HepG2 (cell line): ENCODE data around the gene VWC2L. TPM values are rescaled to one million over a fixed set of nuclear protein-coding genes. Genes with fewer than 3 reads are reported as not detected.

Experiments
- ATAC-seq: fragments of 200-7000 bp; cut with Tn5 transposase; 3 replicates; pipeline ENCODE4 v1.9.1; 2020; ENCODE audit warnings: mild to moderate bottlenecking, moderate library complexity
- BruUV-seq: library from RNA; stranded (reverse); fragments of 400-500 nt; replicated peaks from 2 replicates; lab custom pipeline; 2021; lab: Mats Ljungman, UMichigan
- CTCF ChIA-PET: fragments of 300-600 bp; formaldehyde crosslinking; extraction: SDS; loops from one replicate; lab custom pipeline; 2021; ENCODE audit warnings: low total read pairs, inconsistent platforms, low intra/inter-chr PET ratio; lab: Yijun Ruan, JAX
- POLR2A ChIA-PET: fragments of 350-600 bp; sonication (Branson Sonifier 250); formaldehyde crosslinking; loops from one replicate; lab custom pipeline; 2020; ENCODE audit warnings: antibody characterized with exemption, inconsistent platforms; lab: Yijun Ruan, JAX
- DNase-seq: peaks from one replicate; pipeline ENCODE4 v3.0.0-alpha.2; 2015; ENCODE audit warnings: low spot score
- FAIRE-seq: peaks from 3 replicates; lab custom pipeline; 2011; peaks lifted over from hg19 to GRCh38; lab: Jason Lieb, UNC
- H2AFZ ChIP-seq: one replicate; pipeline ENCODE4 v1.6.1; 2011; ENCODE audit warnings: low read length, inconsistent platforms
- H3K27ac ChIP-seq: fragments of 300-600 bp; 3 replicates; pipeline ENCODE4 v1.8.0; 2011; ENCODE audit warnings: mixed run types, mild to moderate bottlenecking, mixed read lengths, low read length, inconsistent platforms; ENCODE audit not compliant: insufficient read depth; ENCODE audit errors: extremely low read length
- H3K27me3 ChIP-seq, 2 experiments: fragments of 200-600 bp in 1 of 2; 2 replicates in 1 of 2; 3 replicates in 1 of 2; pipeline versions ENCODE4 v1.6.0 to v1.8.0; 2011; ENCODE audit warnings: low read length in 2 of 2, mild to moderate bottlenecking in 2 of 2, moderate library complexity in 2 of 2, inconsistent platforms in 1 of 2; ENCODE audit not compliant: insufficient read depth in 2 of 2, control insufficient read depth in 1 of 2
- H3K36me3 ChIP-seq, 2 experiments: fragments of 200-600 bp in 1 of 2; replicated peaks in 1 of 2; 2 replicates in 1 of 2; 3 replicates in 1 of 2; pipeline versions ENCODE4 v1.5.1 to v1.8.0; 2011; ENCODE audit warnings: low read length in 2 of 2, inconsistent platforms in 1 of 2; ENCODE audit not compliant: insufficient read depth in 2 of 2, control insufficient read depth in 1 of 2
- H3K4me1 ChIP-seq: 2 replicates; pipeline ENCODE4 v1.5.1; 2012; ENCODE audit warnings: low read length, inconsistent platforms; ENCODE audit not compliant: insufficient read depth
- H3K4me2 ChIP-seq: 2 replicates; pipeline ENCODE4 v1.6.0; 2011; ENCODE audit warnings: low read depth, low read length, inconsistent platforms
- H3K4me3 ChIP-seq, 3 experiments: fragments of 200-600 bp in 1 of 3; sonication (generic), shearing (Covaris generic) in 1 of 3; replicated peaks in 1 of 3; 2 replicates each; pipeline ENCODE4 v1.5.1; 2011 to 2016; ENCODE audit warnings: low read length in 3 of 3, inconsistent platforms in 2 of 3, low read depth in 2 of 3, mild to moderate bottlenecking in 2 of 3, control low read depth in 1 of 3, mixed read lengths in 1 of 3; ENCODE audit not compliant: insufficient read depth in 1 of 3
- H3K79me2 ChIP-seq: one replicate; pipeline ENCODE4 v1.6.1; 2011; ENCODE audit warnings: low read length, inconsistent platforms; ENCODE audit not compliant: insufficient read depth
- H3K9ac ChIP-seq: 2 replicates; pipeline ENCODE4 v1.6.0; 2011; ENCODE audit warnings: mild to moderate bottlenecking, low read depth, low read length, inconsistent platforms; ENCODE audit not compliant: insufficient read depth
- H3K9me3 ChIP-seq: 2 replicates; pipeline ENCODE4 v1.5.1; 2012; ENCODE audit warnings: mild to moderate bottlenecking, low read length
- H4K20me1 ChIP-seq: 2 replicates; pipeline ENCODE4 v1.6.0; 2011; ENCODE audit warnings: inconsistent platforms, mild to moderate bottlenecking, low read length, moderate library complexity; ENCODE audit not compliant: insufficient read depth
- ETV6 ChIP-seq: sonication (generic); formaldehyde crosslinking; conservative IDR thresholded peaks from 2 replicates; pipeline ENCODE4 v1.4.0; 2020; ENCODE audit warnings: missing genetic modification reagents
- GTF2F1 ChIP-seq: fragments of 150-350 bp; IDR thresholded peaks from 2 replicates; pipeline ENCODE4 v1.6.1; 2014; ENCODE audit warnings: low read length
- RCOR2 ChIP-seq: IDR thresholded peaks from 2 replicates; pipeline ENCODE4 v1.6.1; 2016; ENCODE audit warnings: missing biosample characterization, missing genetic modification reagents
- ZBTB25 ChIP-seq: IDR thresholded peaks from 2 replicates; pipeline ENCODE4 v1.6.1; 2018; ENCODE audit warnings: missing genetic modification reagents
- ZC3H13 ChIP-seq: sonication (generic); formaldehyde crosslinking; IDR thresholded peaks from 2 replicates; pipeline ENCODE4 v1.8.1; 2023; ENCODE audit warnings: mild to moderate bottlenecking, missing genetic modification reagents, moderate library complexity
- ZNF230 ChIP-seq: sonication (generic); formaldehyde crosslinking; IDR thresholded peaks from 2 replicates; pipeline ENCODE4 v1.4.0; 2020; ENCODE audit warnings: mild to moderate bottlenecking, missing genetic modification reagents
- ZNF335 ChIP-seq: sonication (generic); formaldehyde crosslinking; IDR thresholded peaks from 2 replicates; pipeline ENCODE4 v1.4.0; 2020; ENCODE audit warnings: missing genetic modification reagents
- ZNF362 ChIP-seq: sonication (generic); formaldehyde crosslinking; IDR thresholded peaks from 2 replicates; pipeline ENCODE4 v1.4.0; 2020; ENCODE audit warnings: missing genetic modification reagents, mild to moderate bottlenecking, borderline replicate concordance
- ZNF558 ChIP-seq: sonication (generic); formaldehyde crosslinking; IDR thresholded peaks from 2 replicates; pipeline ENCODE4 v1.9.0; 2022; ENCODE audit warnings: mild to moderate bottlenecking, missing genetic modification reagents, borderline replicate concordance
- ZNF773 ChIP-seq: sonication (generic); formaldehyde crosslinking; IDR thresholded peaks from 2 replicates; pipeline ENCODE4 v1.4.0; 2020; ENCODE audit warnings: missing genetic modification reagents, borderline replicate concordance
- ZNF782 ChIP-seq: sonication (generic); formaldehyde crosslinking; IDR thresholded peaks from 2 replicates; pipeline ENCODE4 v1.4.0; 2020; ENCODE audit warnings: missing genetic modification reagents, mild to moderate bottlenecking, borderline replicate concordance
- ZNF816 ChIP-seq: sonication (generic); formaldehyde crosslinking; IDR thresholded peaks from 2 replicates; pipeline ENCODE4 v1.8.0; 2022; ENCODE audit warnings: missing genetic modification reagents, mild to moderate bottlenecking, borderline replicate concordance
- WGBS: methylation state at CpG from one replicate; pipeline ENCODE4 v1.1.6; 2017; ENCODE audit warnings: low lambda C conversion rate; 5-methylcytosine and 5-hydroxymethylcytosine counted together
- in situ Hi-C: cut with HindIII; loops from 2 replicates; pipeline ENCODE4 v1.10.0; 2017; ENCODE audit warnings: low pct_unique_long_range_greater_than_20kb; ENCODE audit not compliant: extremely low pct_ligation_motif_present
- intact Hi-C: fragments of 100-400 bp; cut with micrococcal nuclease; formaldehyde crosslinking; loops from one replicate; pipeline ENCODE4 v1.10.0; 2022; ENCODE audit not compliant: unreplicated experiment
- polyA plus RNA-seq, 8 experiments: library from polyadenylated mRNA; depleted of rRNA in 3 of 8; stranded (reverse) in 7 of 8; unstranded in 1 of 8; fragments of >200 nt; fragmentation: Illumina TruSeq in 4 of 8; extraction: Trizol in 4 of 8; gene quantifications; 2 replicates each; pipeline versions ENCODE4 v1.2.1 to v1.2.3, GENCODE V29; 2011 to 2016; ENCODE audit warnings: low read depth in 4 of 8, missing spikeins in 1 of 8, mixed read lengths in 1 of 8; ENCODE audit not compliant: insufficient read depth in 1 of 8
- total RNA-seq, 5 experiments: library from RNA; depleted of rRNA; stranded (reverse); fragments of >200 nt; fragmentation: Illumina TruSeq; extraction: Trizol; gene quantifications; 2 replicates each; pipeline ENCODE4 v1.2.3, GENCODE V29; 2016; ENCODE audit warnings: low read depth in 1 of 5
- TF ChIP-seq, protein P1 (sequence below): sonication (generic); formaldehyde crosslinking; IDR thresholded peaks from 2 replicates; pipeline ENCODE4 v1.4.0; 2020; ENCODE audit warnings: missing genetic modification reagents
- TF ChIP-seq, protein P2 (sequence below): IDR thresholded peaks from 2 replicates; pipeline ENCODE4 v1.6.1; 2016; ENCODE audit warnings: low read depth, borderline replicate concordance

VWC2L gene
- total and polyA plus RNA-seq, 2 of the 13 experiments (the other 11 are each of a cell fraction or from before 2014, with no cell fraction given), result not detected

- Histone ChIP-seq H3K4me1 (no peaks in the 10 kb centered on the region), H3K9me3 (no peaks in the 10 kb centered on the region), H3K79me2 (no peaks in the 10 kb centered on the region), H3K4me2 (no peak overlapping the region), H3K27ac (no peak overlapping the region), H4K20me1 (no peaks in the 10 kb centered on the region), H3K36me3 (no peaks in the 10 kb centered on the region), H3K27me3 (no peaks in the 10 kb centered on the region), H3K4me3 (no peak overlapping the region), H2AFZ (no peak overlapping the region), H3K9ac (no peak overlapping the region)
- FAIRE-seq (no peak), ATAC-seq (no peak), DNase-seq (no peak)
- in situ Hi-C loops (no loop called here), intact Hi-C loops (no loop called here)
- 0% methylated on average over 2 of the region's 2 CpGs for WGBS
- no TSS peak for BruUV-seq
- CTCF ChIA-PET, result no interaction called here
- POLR2A ChIA-PET, result no interaction called here
- no peak for TF ChIP-seq ZNF362 (CRISPR knock-in tag)
- no peak for TF ChIP-seq ETV6 (CRISPR knock-in tag)
- TF ChIP-seq ZNF773 (CRISPR knock-in tag), result no peak
- no peak for TF ChIP-seq ZNF335 (CRISPR knock-in tag)
- no peak for TF ChIP-seq ZNF816 (CRISPR knock-in tag)
- TF ChIP-seq ZBTB25 (CRISPR knock-in tag), result no peak
- TF ChIP-seq, protein P1, sequence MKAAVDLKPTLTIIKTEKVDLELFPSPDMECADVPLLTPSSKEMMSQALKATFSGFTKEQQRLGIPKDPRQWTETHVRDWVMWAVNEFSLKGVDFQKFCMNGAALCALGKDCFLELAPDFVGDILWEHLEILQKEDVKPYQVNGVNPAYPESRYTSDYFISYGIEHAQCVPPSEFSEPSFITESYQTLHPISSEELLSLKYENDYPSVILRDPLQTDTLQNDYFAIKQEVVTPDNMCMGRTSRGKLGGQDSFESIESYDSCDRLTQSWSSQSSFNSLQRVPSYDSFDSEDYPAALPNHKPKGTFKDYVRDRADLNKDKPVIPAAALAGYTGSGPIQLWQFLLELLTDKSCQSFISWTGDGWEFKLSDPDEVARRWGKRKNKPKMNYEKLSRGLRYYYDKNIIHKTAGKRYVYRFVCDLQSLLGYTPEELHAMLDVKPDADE, result no peak
- no peak for TF ChIP-seq GTF2F1
- no peak for TF ChIP-seq ZNF558
- TF ChIP-seq ZNF230, result no peak
- TF ChIP-seq RCOR2 (CRISPR knock-in tag), result no peak
- TF ChIP-seq, protein P2, sequence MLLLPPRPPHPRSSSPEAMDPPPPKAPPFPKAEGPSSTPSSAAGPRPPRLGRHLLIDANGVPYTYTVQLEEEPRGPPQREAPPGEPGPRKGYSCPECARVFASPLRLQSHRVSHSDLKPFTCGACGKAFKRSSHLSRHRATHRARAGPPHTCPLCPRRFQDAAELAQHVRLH (CRISPR knock-in tag), result no peak
- no peak for TF ChIP-seq ZNF782 (CRISPR knock-in tag)
- TF ChIP-seq ZC3H13 (CRISPR knock-in tag), result no peak
These were observed 28.6 kb upstream of the VWC2L start for GRCh38 chr2:214382229-214382628.
